WTC11 (cell line): ENCODE measurements around the gene FAM78B. TPM values are rescaled to one million over a fixed set of nuclear protein-coding genes. Genes with fewer than 3 reads are reported as not detected.

ENCODE experiments used
- ATAC-seq: fragments of 200-7000 bp; cut with Tn5 transposase; 2 replicates; pipeline ENCODE4 v1.10.0; 2021; ENCODE audit warnings: mild to moderate bottlenecking, moderate library complexity
- CTCF ChIA-PET: fragments of 300-600 bp; sonication (Branson Sonifier 250); formaldehyde crosslinking; loops from one replicate; lab custom pipeline; 2021; ENCODE audit warnings: antibody characterized with exemption; lab: Charles Lee
- POLR2A ChIA-PET: fragments of 350-600 bp; sonication (Branson Sonifier 250); formaldehyde crosslinking; loops from one replicate; lab custom pipeline; 2021; ENCODE audit warnings: antibody characterized with exemption; lab: Charles Lee
- DNase-seq: peaks from one replicate; pipeline ENCODE4 v3.0.0; 2021; ENCODE audit warnings: low spot score
- H3K27ac Mint-ChIP-seq: 2 replicates; pipeline ENCODE4 v1.8.0; 2021; ENCODE audit warnings: mixed read lengths
- H3K27me3 Mint-ChIP-seq: 2 replicates; pipeline ENCODE4 v1.8.0; 2021; ENCODE audit warnings: low read depth, mild to moderate bottlenecking, moderate library complexity, mixed read lengths
- H3K36me3 Mint-ChIP-seq: 2 replicates; pipeline ENCODE4 v1.8.0; 2021; ENCODE audit warnings: mixed read lengths
- H3K4me1 Mint-ChIP-seq: 2 replicates; pipeline ENCODE4 v1.8.0; 2022; ENCODE audit warnings: mixed read lengths
- H3K4me3 Mint-ChIP-seq: 2 replicates; pipeline ENCODE4 v1.8.0; 2021; ENCODE audit warnings: mild to moderate bottlenecking, moderate library complexity, mixed read lengths
- H3K9me3 Mint-ChIP-seq: 2 replicates; pipeline ENCODE4 v1.8.0; 2021; ENCODE audit warnings: mixed read lengths
- CREM ChIP-seq: sonication (generic); formaldehyde crosslinking; IDR thresholded peaks from 2 replicates; pipeline ENCODE4 v1.8.1; 2022; ENCODE audit warnings: mild to moderate bottlenecking, missing genetic modification reagents, moderate library complexity
- ESRRA ChIP-seq: sonication (generic); formaldehyde crosslinking; IDR thresholded peaks from 2 replicates; pipeline ENCODE4 v1.8.1; 2022; ENCODE audit warnings: mild to moderate bottlenecking, missing genetic modification reagents, borderline replicate concordance
- FOXJ3 ChIP-seq: sonication (generic); formaldehyde crosslinking; IDR thresholded peaks from 2 replicates; pipeline ENCODE4 v1.9.0; 2021; ENCODE audit warnings: missing genetic modification reagents, mild to moderate bottlenecking, borderline replicate concordance
- GABPB1 ChIP-seq: sonication (generic); formaldehyde crosslinking; IDR thresholded peaks from 2 replicates; pipeline ENCODE4 v1.8.1; 2023; ENCODE audit warnings: mild to moderate bottlenecking, missing genetic modification reagents
- GTF2I ChIP-seq: fragments of 250-450 bp; sonication (Bioruptor Pico); conservative IDR thresholded peaks from 2 replicates; pipeline ENCODE4 v1.4.0; 2021; ENCODE audit warnings: mild to moderate bottlenecking
- JAZF1 ChIP-seq: fragments of 250-450 bp; sonication (Bioruptor Pico); IDR thresholded peaks from 2 replicates; pipeline ENCODE4 v1.9.0; 2021; ENCODE audit warnings: moderate library complexity, mild to moderate bottlenecking, inconsistent platforms
- NFYB ChIP-seq: sonication (generic); formaldehyde crosslinking; conservative IDR thresholded peaks from 2 replicates; pipeline ENCODE4 v1.8.0; 2022; ENCODE audit warnings: low read depth, missing genetic modification reagents
- PREB ChIP-seq: sonication (generic); formaldehyde crosslinking; IDR thresholded peaks from 2 replicates; pipeline ENCODE4 v1.8.1; 2022; ENCODE audit warnings: mild to moderate bottlenecking, missing genetic modification reagents, moderate library complexity, borderline replicate concordance
- RORB ChIP-seq: fragments of 250-450 bp; sonication (Bioruptor Pico); IDR thresholded peaks from 2 replicates; pipeline ENCODE4 v1.9.0; 2021; ENCODE audit warnings: mild to moderate bottlenecking
- TP53 ChIP-seq: sonication (generic); formaldehyde crosslinking; IDR thresholded peaks from 2 replicates; pipeline ENCODE4 v1.8.1; 2023; ENCODE audit warnings: mild to moderate bottlenecking, missing genetic modification reagents
- USF1 ChIP-seq: sonication (generic); formaldehyde crosslinking; IDR thresholded peaks from 2 replicates; pipeline ENCODE4 v1.8.0; 2022; ENCODE audit warnings: mild to moderate bottlenecking, missing genetic modification reagents
- ZNF121 ChIP-seq: sonication (generic); formaldehyde crosslinking; IDR thresholded peaks from 2 replicates; pipeline ENCODE4 v1.8.0; 2023; ENCODE audit warnings: missing genetic modification reagents
- ZNF232 ChIP-seq: sonication (generic); formaldehyde crosslinking; IDR thresholded peaks from 2 replicates; pipeline ENCODE4 v1.8.0; 2022; ENCODE audit warnings: mild to moderate bottlenecking, missing genetic modification reagents
- ZNF317 ChIP-seq: sonication (generic); formaldehyde crosslinking; IDR thresholded peaks from 2 replicates; pipeline ENCODE4 v1.8.1; 2023; ENCODE audit warnings: low read depth, mild to moderate bottlenecking, moderate library complexity, missing genetic modification reagents, borderline replicate concordance
- ZNF532 ChIP-seq: fragments of 250-450 bp; sonication (Bioruptor Pico); IDR thresholded peaks from 2 replicates; pipeline ENCODE4 v1.9.0; 2021; ENCODE audit warnings: mild to moderate bottlenecking, borderline replicate concordance
- total RNA-seq: library from RNA; stranded (reverse); gene quantifications from 3 replicates; pipeline ENCODE4 v1.2.3, GENCODE V29; 2021
- TF ChIP-seq, protein P1 (sequence below): sonication (generic); formaldehyde crosslinking; IDR thresholded peaks from 2 replicates; pipeline ENCODE4 v1.8.0; 2022; ENCODE audit warnings: mild to moderate bottlenecking, missing genetic modification reagents
- TF ChIP-seq, protein P2 (sequence below): sonication (generic); formaldehyde crosslinking; IDR thresholded peaks from 2 replicates; pipeline ENCODE4 v1.8.1; 2023; ENCODE audit warnings: mild to moderate bottlenecking, missing genetic modification reagents
- TF ChIP-seq, protein P3 (sequence below): fragments of 250-450 bp; sonication (Bioruptor Pico); IDR thresholded peaks from 2 replicates; pipeline ENCODE4 v1.9.0; 2021; ENCODE audit warnings: mild to moderate bottlenecking
- TF ChIP-seq, protein P4 (sequence below): sonication (generic); formaldehyde crosslinking; IDR thresholded peaks from 2 replicates; pipeline ENCODE4 v1.8.1; 2023; ENCODE audit warnings: mild to moderate bottlenecking, missing genetic modification reagents, borderline replicate concordance

Gene FAM78B
- total RNA-seq, 1 experiment from 2014 or later, result 2.6 TPM

DNA sequence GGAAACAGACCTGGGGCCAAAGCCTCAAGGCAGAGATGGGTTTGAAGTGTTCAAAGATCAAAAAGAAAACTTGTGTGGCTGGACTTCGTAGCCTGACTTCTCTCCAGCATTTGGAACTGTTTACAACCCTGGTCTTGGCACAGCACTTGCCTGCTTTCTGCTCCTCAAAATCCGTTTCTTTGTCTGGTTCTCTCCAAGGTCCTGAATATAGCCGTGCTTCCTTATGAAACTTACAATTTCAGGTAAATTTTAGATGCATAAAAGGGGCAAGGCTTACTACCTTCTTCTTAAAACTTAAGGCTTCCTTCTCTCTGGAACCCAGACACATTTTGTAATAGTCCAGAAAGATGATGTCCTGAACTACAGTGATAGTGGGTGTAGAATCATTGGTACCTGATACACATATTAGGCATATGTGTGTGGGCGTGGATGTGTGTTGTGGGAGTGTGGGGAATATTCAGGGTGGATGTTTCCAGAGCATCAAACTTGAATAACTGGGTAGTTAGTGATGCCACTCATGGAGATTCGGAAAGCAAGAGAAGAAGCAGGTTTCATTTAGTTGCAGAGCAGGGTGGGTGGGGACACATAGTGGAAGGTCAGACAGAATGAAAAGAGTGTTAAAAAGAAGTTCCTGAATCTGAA, 26.4 kb upstream of the FAM78B start:
- ATAC-seq (no peak), DNase-seq (no peak)
- ChIA-PET CTCF (no interaction called here), POLR2A (no interaction called here)
- TF ChIP-seq NFYB (CRISPR knock-in tag) (no peak), CREM (CRISPR knock-in tag) (no peak), GTF2I (CRISPR knock-in tag) (no peak), ZNF121 (CRISPR knock-in tag) (no peak), TP53 (CRISPR knock-in tag) (no peak), RORB (CRISPR knock-in tag) (no peak), ZNF532 (CRISPR knock-in tag) (no peak), ZNF317 (no peak), JAZF1 (CRISPR knock-in tag) (no peak), ESRRA (CRISPR knock-in tag) (no peak), PREB (CRISPR knock-in tag) (no peak), FOXJ3 (CRISPR knock-in tag) (no peak), USF1 (CRISPR knock-in tag) (no peak)
- TF ChIP-seq, protein P1, sequence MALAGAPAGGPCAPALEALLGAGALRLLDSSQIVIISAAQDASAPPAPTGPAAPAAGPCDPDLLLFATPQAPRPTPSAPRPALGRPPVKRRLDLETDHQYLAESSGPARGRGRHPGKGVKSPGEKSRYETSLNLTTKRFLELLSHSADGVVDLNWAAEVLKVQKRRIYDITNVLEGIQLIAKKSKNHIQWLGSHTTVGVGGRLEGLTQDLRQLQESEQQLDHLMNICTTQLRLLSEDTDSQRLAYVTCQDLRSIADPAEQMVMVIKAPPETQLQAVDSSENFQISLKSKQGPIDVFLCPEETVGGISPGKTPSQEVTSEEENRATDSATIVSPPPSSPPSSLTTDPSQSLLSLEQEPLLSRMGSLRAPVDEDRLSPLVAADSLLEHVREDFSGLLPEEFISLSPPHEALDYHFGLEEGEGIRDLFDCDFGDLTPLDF (CRISPR knock-in tag), result no peak
- TF ChIP-seq, protein P2, sequence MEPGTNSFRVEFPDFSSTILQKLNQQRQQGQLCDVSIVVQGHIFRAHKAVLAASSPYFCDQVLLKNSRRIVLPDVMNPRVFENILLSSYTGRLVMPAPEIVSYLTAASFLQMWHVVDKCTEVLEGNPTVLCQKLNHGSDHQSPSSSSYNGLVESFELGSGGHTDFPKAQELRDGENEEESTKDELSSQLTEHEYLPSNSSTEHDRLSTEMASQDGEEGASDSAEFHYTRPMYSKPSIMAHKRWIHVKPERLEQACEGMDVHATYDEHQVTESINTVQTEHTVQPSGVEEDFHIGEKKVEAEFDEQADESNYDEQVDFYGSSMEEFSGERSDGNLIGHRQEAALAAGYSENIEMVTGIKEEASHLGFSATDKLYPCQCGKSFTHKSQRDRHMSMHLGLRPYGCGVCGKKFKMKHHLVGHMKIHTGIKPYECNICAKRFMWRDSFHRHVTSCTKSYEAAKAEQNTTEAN (CRISPR knock-in tag), result no peak
- Mint-ChIP-seq H3K27me3 (no peaks in the 10 kb centered on the region), H3K4me3 (no peak overlapping the region), H3K9me3 (peaks cover 4% of the 10 kb centered on the region), H3K36me3 (no peaks in the 10 kb centered on the region), H3K27ac (no peak overlapping the region), H3K4me1 (peaks cover 5% of the 10 kb centered on the region)

GRCh38 chr1:166190400-166190799, 23.6 kb upstream of the FAM78B start:
- POLR2A ChIA-PET, result interaction anchor here (0.5 kb wide), 1 partner anchor 788 kb away, joined by 3 read pairs; no protein-coding TSS in a partner anchor
- TF ChIP-seq, protein P3, sequence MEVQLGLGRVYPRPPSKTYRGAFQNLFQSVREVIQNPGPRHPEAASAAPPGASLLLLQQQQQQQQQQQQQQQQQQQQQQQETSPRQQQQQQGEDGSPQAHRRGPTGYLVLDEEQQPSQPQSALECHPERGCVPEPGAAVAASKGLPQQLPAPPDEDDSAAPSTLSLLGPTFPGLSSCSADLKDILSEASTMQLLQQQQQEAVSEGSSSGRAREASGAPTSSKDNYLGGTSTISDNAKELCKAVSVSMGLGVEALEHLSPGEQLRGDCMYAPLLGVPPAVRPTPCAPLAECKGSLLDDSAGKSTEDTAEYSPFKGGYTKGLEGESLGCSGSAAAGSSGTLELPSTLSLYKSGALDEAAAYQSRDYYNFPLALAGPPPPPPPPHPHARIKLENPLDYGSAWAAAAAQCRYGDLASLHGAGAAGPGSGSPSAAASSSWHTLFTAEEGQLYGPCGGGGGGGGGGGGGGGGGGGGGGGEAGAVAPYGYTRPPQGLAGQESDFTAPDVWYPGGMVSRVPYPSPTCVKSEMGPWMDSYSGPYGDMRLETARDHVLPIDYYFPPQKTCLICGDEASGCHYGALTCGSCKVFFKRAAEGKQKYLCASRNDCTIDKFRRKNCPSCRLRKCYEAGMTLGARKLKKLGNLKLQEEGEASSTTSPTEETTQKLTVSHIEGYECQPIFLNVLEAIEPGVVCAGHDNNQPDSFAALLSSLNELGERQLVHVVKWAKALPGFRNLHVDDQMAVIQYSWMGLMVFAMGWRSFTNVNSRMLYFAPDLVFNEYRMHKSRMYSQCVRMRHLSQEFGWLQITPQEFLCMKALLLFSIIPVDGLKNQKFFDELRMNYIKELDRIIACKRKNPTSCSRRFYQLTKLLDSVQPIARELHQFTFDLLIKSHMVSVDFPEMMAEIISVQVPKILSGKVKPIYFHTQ, result no peak
- TF ChIP-seq, protein P4, sequence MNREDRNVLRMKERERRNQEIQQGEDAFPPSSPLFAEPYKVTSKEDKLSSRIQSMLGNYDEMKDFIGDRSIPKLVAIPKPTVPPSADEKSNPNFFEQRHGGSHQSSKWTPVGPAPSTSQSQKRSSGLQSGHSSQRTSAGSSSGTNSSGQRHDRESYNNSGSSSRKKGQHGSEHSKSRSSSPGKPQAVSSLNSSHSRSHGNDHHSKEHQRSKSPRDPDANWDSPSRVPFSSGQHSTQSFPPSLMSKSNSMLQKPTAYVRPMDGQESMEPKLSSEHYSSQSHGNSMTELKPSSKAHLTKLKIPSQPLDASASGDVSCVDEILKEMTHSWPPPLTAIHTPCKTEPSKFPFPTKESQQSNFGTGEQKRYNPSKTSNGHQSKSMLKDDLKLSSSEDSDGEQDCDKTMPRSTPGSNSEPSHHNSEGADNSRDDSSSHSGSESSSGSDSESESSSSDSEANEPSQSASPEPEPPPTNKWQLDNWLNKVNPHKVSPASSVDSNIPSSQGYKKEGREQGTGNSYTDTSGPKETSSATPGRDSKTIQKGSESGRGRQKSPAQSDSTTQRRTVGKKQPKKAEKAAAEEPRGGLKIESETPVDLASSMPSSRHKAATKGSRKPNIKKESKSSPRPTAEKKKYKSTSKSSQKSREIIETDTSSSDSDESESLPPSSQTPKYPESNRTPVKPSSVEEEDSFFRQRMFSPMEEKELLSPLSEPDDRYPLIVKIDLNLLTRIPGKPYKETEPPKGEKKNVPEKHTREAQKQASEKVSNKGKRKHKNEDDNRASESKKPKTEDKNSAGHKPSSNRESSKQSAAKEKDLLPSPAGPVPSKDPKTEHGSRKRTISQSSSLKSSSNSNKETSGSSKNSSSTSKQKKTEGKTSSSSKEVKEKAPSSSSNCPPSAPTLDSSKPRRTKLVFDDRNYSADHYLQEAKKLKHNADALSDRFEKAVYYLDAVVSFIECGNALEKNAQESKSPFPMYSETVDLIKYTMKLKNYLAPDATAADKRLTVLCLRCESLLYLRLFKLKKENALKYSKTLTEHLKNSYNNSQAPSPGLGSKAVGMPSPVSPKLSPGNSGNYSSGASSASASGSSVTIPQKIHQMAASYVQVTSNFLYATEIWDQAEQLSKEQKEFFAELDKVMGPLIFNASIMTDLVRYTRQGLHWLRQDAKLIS (CRISPR knock-in tag), result no peak
- TF ChIP-seq ZNF317, result no peak
- TF ChIP-seq ZNF232 (CRISPR knock-in tag), result no peak
- TF ChIP-seq GABPB1 (CRISPR knock-in tag), result no peak

More at GRCh38 chr1:166190400-166190799, 23.6 kb upstream of the FAM78B start:
- no peak overlapping the region for H3K27ac Mint-ChIP-seq
- no peak overlapping the region for H3K4me3 Mint-ChIP-seq
- CTCF ChIA-PET, result interaction anchor here (1.8 kb wide), 1 partner anchor 26 kb away, joined by 4 read pairs; no protein-coding TSS in a partner anchor
- H3K27me3 Mint-ChIP-seq, result no peaks in the 10 kb centered on the region
- no peak for ATAC-seq
- H3K36me3 Mint-ChIP-seq, result no peaks in the 10 kb centered on the region
- no peaks in the 10 kb centered on the region for H3K9me3 Mint-ChIP-seq
- DNase-seq, result no peak
- peaks cover 5% of the 10 kb centered on the region for H3K4me1 Mint-ChIP-seq
